ENCODE results near the gene LRRC45.

GRCh38 chr17:82009413-82009812 lies 13.7 kb upstream of the LRRC45 start:
- TF ChIP-seq PRDM6 (tag by site-specific recombination; IDR thresholded peaks at IDR 0.05) (no peak), CTCF (tag by site-specific recombination; IDR thresholded peaks at IDR 0.05) (no peak), ZNF266 (tag by site-specific recombination; IDR thresholded peaks at IDR 0.05; ENCODE audit: low read depth) (no peak), ZNF707 (tag by site-specific recombination; IDR thresholded peaks at IDR 0.05) (no peak), ZNF433 (tag by site-specific recombination; IDR thresholded peaks at IDR 0.05; ENCODE audit: low read depth) (no peak), YY1 (tag by site-specific recombination; IDR thresholded peaks at IDR 0.05) (no peak), ZNF157 (tag by site-specific recombination; IDR thresholded peaks at IDR 0.05) (no peak), ZNF121 (tag by site-specific recombination; IDR thresholded peaks at IDR 0.05) (no peak), PBX3 (CRISPR knock-in tag; IDR thresholded peaks at IDR 0.05) (no peak), ZBTB10 (tag by site-specific recombination; IDR thresholded peaks at IDR 0.05) (no peak), ZNF776 (tag by site-specific recombination; IDR thresholded peaks at IDR 0.05; ENCODE audit: borderline replicate concordance) (no peak), ZNF549 (tag by site-specific recombination; IDR thresholded peaks at IDR 0.05) (no peak)
- TF ChIP-seq, protein P1, sequence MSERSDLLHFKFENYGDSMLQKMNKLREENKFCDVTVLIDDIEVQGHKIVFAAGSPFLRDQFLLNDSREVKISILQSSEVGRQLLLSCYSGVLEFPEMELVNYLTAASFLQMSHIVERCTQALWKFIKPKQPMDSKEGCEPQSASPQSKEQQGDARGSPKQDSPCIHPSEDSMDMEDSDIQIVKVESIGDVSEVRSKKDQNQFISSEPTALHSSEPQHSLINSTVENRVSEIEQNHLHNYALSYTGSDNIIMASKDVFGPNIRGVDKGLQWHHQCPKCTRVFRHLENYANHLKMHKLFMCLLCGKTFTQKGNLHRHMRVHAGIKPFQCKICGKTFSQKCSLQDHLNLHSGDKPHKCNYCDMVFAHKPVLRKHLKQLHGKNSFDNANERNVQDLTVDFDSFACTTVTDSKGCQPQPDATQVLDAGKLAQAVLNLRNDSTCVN (tag by site-specific recombination; optimal IDR thresholded peaks at IDR 0.05), result no peak

Data from HEK293 (cell line).